Pancreas (tissue), 10 donors: ENCODE results near the gene PLBD2. TPM values are rescaled to one million over a fixed set of nuclear protein-coding genes. Genes with fewer than 3 reads are reported as not detected.

Experiments used
- ATAC-seq, 4 donors: fragments of 200-7000 bp; cut with Tn5 transposase; one replicate each; pipeline versions ENCODE4 v1.8.0 to v1.9.1; 2020; ENCODE audit warnings: mild to moderate bottlenecking in 4 of 4, moderate library complexity in 4 of 4
- DNase-seq, 6 donors: peaks; one replicate each; pipeline ENCODE4 v3.0.0-alpha.2; 2020
- FAIRE-seq: peaks from 2 replicates; lab custom pipeline; 2012; peaks lifted over from hg19 to GRCh38; lab: Jason Lieb, UNC
- H3K27ac ChIP-seq, 4 donors: fragments of 200-600 bp; sonication (generic); 1 replicate in 3 of 4; 2 replicates in 1 of 4; pipeline versions ENCODE4 v1.5.0 to v1.8.0; 2020
- H3K27me3 ChIP-seq, 4 donors: fragments of 200-600 bp; one replicate each; pipeline ENCODE4 v1.8.0; 2021
- H3K36me3 ChIP-seq, 3 donors: fragments of 200-600 bp; sonication (generic) in 1 of 3; one replicate each; pipeline versions ENCODE4 v1.5.0 to v1.8.0; 2020 to 2021
- H3K4me1 ChIP-seq, 3 donors: fragments of 200-600 bp; one replicate each; pipeline ENCODE4 v1.8.0; 2021
- H3K4me3 ChIP-seq, 4 donors: fragments of 200-600 bp; sonication (generic) in 2 of 4; one replicate each; pipeline versions ENCODE4 v1.5.0 to v1.8.0; 2020 to 2021
- H3K9me3 ChIP-seq, 4 donors: fragments of 200-600 bp; one replicate each; pipeline ENCODE4 v1.8.0; 2021
- CTCF ChIP-seq, 4 donors: fragments of 200-600 bp; sonication (generic) in 3 of 4; IDR thresholded peaks; one replicate each; pipeline versions ENCODE4 v1.5.0 to v1.8.0; 2021; ENCODE audit warnings: antibody characterized with exemption in 4 of 4
- WGBS, 2 donors: extraction: QIAGEN DNeasy Blood & Tissue Kit; methylation state at CpG; one replicate each; pipeline ENCODE4 v1.1.7; 2013; 5-methylcytosine and 5-hydroxymethylcytosine counted together
- intact Hi-C, 3 donors: fragments of 100-400 bp; cut with DNase I; formaldehyde crosslinking; loops; one replicate each; pipeline versions ENCODE4 v1.11.1 to v1.14.2; 2022
- polyA plus RNA-seq, 2 donors: library from polyadenylated mRNA; stranded (reverse); fragments of 200-250 nt; gene quantifications; one replicate each; pipeline ENCODE4 v1.2.3, GENCODE V29; 2013
- total RNA-seq, 6 donors: library from RNA; stranded (reverse); fragmentation: NEBNext Ultra II Directional in 4 of 6; extraction: Animal tissue kit (Norgen Biotek cat#: 25700) in 4 of 6; gene quantifications; one replicate each; pipeline versions ENCODE4 v1.2.1 to v1.2.4, GENCODE V29; 2021 to 2023
- donor health status: healthy with polysubstance abuse.
- donor health status: DM: no; HTN: no; CAD: no; lungs with moderate emphysema.
- donor health status: DM: no; HTN: no; CAD: no.
- donor health status: control.
- donor health status: control.
- donor health status: Bipolar disorder and iron deficiency.
- donor health status: DM: yes; HTN: yes; CAD: no.
- donor health status: DM: no; HTN: no; CAD: no.
- donor health status: DM: no; HTN: no; CAD: no.
- donor health status: DM: yes; HTN: yes; CAD: no.

The PLBD2 gene
- total and polyA plus RNA-seq, 8 donors, result 11.4 to 29.3 (median 14.9) TPM

- WGBS, 2 donors, result 15 to 16% methylated on average over 8 of the region's 8 CpGs
- peak; percentile 64 to 75 (median 72) for ATAC-seq
Measured at GRCh38 chr12:113439606-113440030, 81.2 kb downstream of the PLBD2 start.

GRCh38 chr12:113440336-113440735 lies 81.9 kb downstream of the PLBD2 start:
- intact Hi-C loops, result no loop called here
- FAIRE-seq (no peak), ATAC-seq (peak in 1 of 4 donors; percentile 8), DNase-seq (no peak)
- no peaks in the 10 kb centered on the region for H3K36me3 ChIP-seq
- H3K27ac ChIP-seq, result no peak overlapping the region
- H3K9me3 ChIP-seq, result no peaks in the 10 kb centered on the region
- WGBS, 2 donors, result 60 to 67% methylated on average over 7 of the region's 7 CpGs
- no peak for TF ChIP-seq CTCF (IDR thresholded peaks at IDR 0.05)
- peaks cover 0 to 11% (median 8%) of the 10 kb centered on the region in 3 donors for H3K4me1 ChIP-seq
- no peaks in the 10 kb centered on the region for H3K27me3 ChIP-seq
- no peak overlapping the region for H3K4me3 ChIP-seq

More at GRCh38 chr12:113439606-113440030, 81.2 kb downstream of the PLBD2 start:
- intact Hi-C loops, result no loop called here
- Histone ChIP-seq H3K27me3 (no peaks in the 10 kb centered on the region), H3K27ac (no peak overlapping the region), H3K9me3 (no peaks in the 10 kb centered on the region), H3K36me3 (no peaks in the 10 kb centered on the region), H3K4me3 (no peak overlapping the region), H3K4me1 (peaks cover 0 to 11% (median 8%) of the 10 kb centered on the region in 3 donors)
- TF ChIP-seq CTCF (IDR thresholded peaks at IDR 0.05), result peak in 3 of 4 donors; percentile 41 to 58 (median 45)
- DNase-seq, result peak in 4 of 6 donors; percentile 27 to 72 (median 56)
- no peak for FAIRE-seq

Other genes starting within 250 kb of the PLBD2 start
- gene RASAL1, start 222.8 kb upstream of the PLBD2 start, total RNA-seq, result 1 to 10 TPM in 5 of 6 donors, under 1 TPM in 1; 0.79 to 4.1 (median 1.9) TPM
- gene RASAL1, start 222.8 kb upstream of the PLBD2 start, polyA plus RNA-seq, result 10 to 100 TPM in 1 of 2 donors, 1 to 10 TPM in 1; 6.7 to 12.1 TPM
- gene CFAP73, start 208.9 kb upstream of the PLBD2 start, total RNA-seq, result under 1 TPM in 3 of 6 donors, not detected in 3; 0.12 to 0.23 (median 0.22) TPM
- gene CFAP73, start 208.9 kb upstream of the PLBD2 start, polyA plus RNA-seq, result under 1 TPM; 0.42 to 0.61 TPM
- 10 to 100 TPM; 30.0 to 71.4 (median 54.6) TPM for gene DDX54, start 173.1 kb upstream of the PLBD2 start, total RNA-seq
- 10 to 100 TPM; 51.8 to 59.7 TPM for gene DDX54, start 173.1 kb upstream of the PLBD2 start, polyA plus RNA-seq
- gene RITA1, start 172.9 kb upstream of the PLBD2 start, total RNA-seq, result 1 to 10 TPM; 4.8 to 8.6 (median 5.4) TPM
- gene RITA1, start 172.9 kb upstream of the PLBD2 start, polyA plus RNA-seq, result 1 to 10 TPM; 5.0 to 8.9 TPM
- 10 to 100 TPM; 39.4 to 80.4 (median 52.0) TPM for gene TPCN1, start 137.1 kb upstream of the PLBD2 start, total RNA-seq
- 10 to 100 TPM; 73.1 to 83.4 TPM for gene TPCN1, start 137.1 kb upstream of the PLBD2 start, polyA plus RNA-seq
- 10 to 100 TPM; 13.0 to 26.8 (median 17.2) TPM for gene SLC8B1, start 23.5 kb upstream of the PLBD2 start, total RNA-seq
- gene SLC8B1, start 23.5 kb upstream of the PLBD2 start, polyA plus RNA-seq, result 10 to 100 TPM; 25.9 to 39.1 TPM
- 1 to 10 TPM in 2 of 6 donors, under 1 TPM in 2, not detected in 2; 0.14 to 3.4 (median 1.8) TPM for gene SDS, start 45.3 kb downstream of the PLBD2 start, total RNA-seq
- under 1 TPM; 0.21 to 0.30 TPM for gene SDS, start 45.3 kb downstream of the PLBD2 start, polyA plus RNA-seq
- 10 to 100 TPM in 2 of 6 donors, 1 to 10 TPM in 4; 5.4 to 13.2 (median 8.3) TPM for gene SDSL, start 63.8 kb downstream of the PLBD2 start, total RNA-seq
- 10 to 100 TPM; 10.4 to 14.2 TPM for gene SDSL, start 63.8 kb downstream of the PLBD2 start, polyA plus RNA-seq
- not detected for gene LHX5, start 113.3 kb downstream of the PLBD2 start, total RNA-seq
- not detected for gene LHX5, start 113.3 kb downstream of the PLBD2 start, polyA plus RNA-seq